Type B pancreatic cell (in vitro differentiated cells): Measurements from ENCODE around the gene PCBP3. TPM values are rescaled to one million over a fixed set of nuclear protein-coding genes. Genes with fewer than 3 reads are reported as not detected.
"Not testable (repeated sequence)": the region's sequence is repeated elsewhere in the genome, so short reads cannot be mapped to it uniquely, and the experiment has no call there.

Source experiments
- DNase-seq: peaks from one replicate; pipeline ENCODE4 v3.0.0; 2021; ENCODE audit warnings: mixed read lengths; ENCODE audit not compliant: unreplicated experiment; ENCODE audit errors: extremely low spot score
- H3K27ac Mint-ChIP-seq: 2 replicates; pipeline ENCODE4 v1.8.0; 2021; ENCODE audit warnings: mild to moderate bottlenecking, mixed read lengths
- H3K27me3 Mint-ChIP-seq: 2 replicates; pipeline ENCODE4 v1.8.0; 2021; ENCODE audit warnings: mixed read lengths
- H3K36me3 Mint-ChIP-seq: 2 replicates; pipeline ENCODE4 v1.8.0; 2021; ENCODE audit warnings: mixed read lengths
- H3K4me1 Mint-ChIP-seq: one replicate; pipeline ENCODE4 v1.8.0; 2021; ENCODE audit warnings: mixed read lengths; ENCODE audit not compliant: unreplicated experiment
- H3K4me3 Mint-ChIP-seq: 2 replicates; pipeline ENCODE4 v1.8.0; 2021; ENCODE audit warnings: mild to moderate bottlenecking, mixed read lengths
- H3K9me3 Mint-ChIP-seq: 2 replicates; pipeline ENCODE4 v1.8.0; 2021; ENCODE audit warnings: mixed read lengths
- CTCF ChIP-seq: fragments of 200-600 bp; sonication (generic); conservative IDR thresholded peaks from 2 replicates; pipeline ENCODE4 v1.5.0; 2021; ENCODE audit warnings: antibody characterized with exemption, mild to moderate bottlenecking
- total RNA-seq: library from RNA; stranded (reverse); gene quantifications from 2 replicates; pipeline ENCODE4 v1.2.1, GENCODE V29; 2021; ENCODE audit warnings: low replicate concordance

Gene PCBP3
- total RNA-seq, 1 donor from 2014 or later, result 5.5 TPM

GRCh38 chr21:45607021-45607908 lies 36.3 kb upstream of the PCBP3 start:
- DNase-seq, result no peak
- Mint-ChIP-seq H3K27me3 (peaks cover 46% of the 10 kb centered on the region), H3K27ac (no peak overlapping the region), H3K9me3 (peaks cover 10% of the 10 kb centered on the region), H3K4me1 (no peaks in the 10 kb centered on the region), H3K4me3 (peak overlapping the region; percentile 15), H3K36me3 (no peaks in the 10 kb centered on the region)
- TF ChIP-seq CTCF, result no peak

GRCh38 chr21:45607909-45608295 lies 35.6 kb upstream of the PCBP3 start:
- peaks cover 48% of the 10 kb centered on the region for H3K27me3 Mint-ChIP-seq
- H3K4me3 Mint-ChIP-seq, result no peak overlapping the region
- H3K4me1 Mint-ChIP-seq, result no peaks in the 10 kb centered on the region
- H3K36me3 Mint-ChIP-seq, result no peaks in the 10 kb centered on the region
- H3K9me3 Mint-ChIP-seq, result peaks cover 10% of the 10 kb centered on the region
- no peak for DNase-seq
- TF ChIP-seq CTCF, result no peak
- no peak overlapping the region for H3K27ac Mint-ChIP-seq

- peaks cover 46% of the 10 kb centered on the region for H3K27me3 Mint-ChIP-seq
- H3K4me1 Mint-ChIP-seq, H3K4me3 Mint-ChIP-seq, DNase-seq, H3K9me3 Mint-ChIP-seq, H3K36me3 Mint-ChIP-seq, H3K27ac Mint-ChIP-seq: not testable (repeated sequence)
These were observed 34.6 kb upstream of the PCBP3 start for GRCh38 chr21:45608747-45609470.

DNA sequence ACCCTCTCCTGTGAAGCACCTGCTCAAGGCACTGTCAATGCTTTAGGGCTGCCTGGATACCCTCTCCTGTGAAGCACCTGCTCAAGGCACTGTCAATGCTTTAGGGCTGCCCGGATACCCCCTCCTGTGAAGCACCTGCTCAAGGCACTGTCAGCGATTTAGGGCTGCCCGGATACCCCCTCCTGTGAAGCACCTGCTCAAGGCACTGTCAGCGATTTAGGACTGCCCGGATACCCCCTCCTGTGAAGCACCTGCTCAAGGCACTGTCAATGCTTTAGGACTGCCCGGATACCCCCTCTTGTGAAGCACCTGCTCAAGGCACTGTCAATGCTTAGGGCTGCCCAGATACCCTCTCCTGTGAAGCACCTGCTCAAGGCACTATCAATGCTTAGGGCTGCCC lies 33.9 kb upstream of the PCBP3 start:
- H3K36me3 Mint-ChIP-seq, H3K27ac Mint-ChIP-seq, H3K4me1 Mint-ChIP-seq, DNase-seq, H3K9me3 Mint-ChIP-seq, H3K4me3 Mint-ChIP-seq: not testable (repeated sequence)
- peaks cover 45% of the 10 kb centered on the region for H3K27me3 Mint-ChIP-seq

- no peaks in the 10 kb centered on the region for H3K9me3 Mint-ChIP-seq
- no peak overlapping the region for H3K27ac Mint-ChIP-seq
- H3K36me3 Mint-ChIP-seq, result no peaks in the 10 kb centered on the region
- peaks cover 3% of the 10 kb centered on the region for H3K4me1 Mint-ChIP-seq
- TF ChIP-seq CTCF, result no peak
- no peak for DNase-seq
- no peak overlapping the region for H3K4me3 Mint-ChIP-seq
- H3K27me3 Mint-ChIP-seq, result peaks cover 47% of the 10 kb centered on the region
These were observed 32.2 kb upstream of the PCBP3 start for GRCh38 chr21:45611296-45611695.

GRCh38 chr21:45611939-45612664 lies 31.4 kb upstream of the PCBP3 start:
- no peaks in the 10 kb centered on the region for H3K9me3 Mint-ChIP-seq

DNA sequence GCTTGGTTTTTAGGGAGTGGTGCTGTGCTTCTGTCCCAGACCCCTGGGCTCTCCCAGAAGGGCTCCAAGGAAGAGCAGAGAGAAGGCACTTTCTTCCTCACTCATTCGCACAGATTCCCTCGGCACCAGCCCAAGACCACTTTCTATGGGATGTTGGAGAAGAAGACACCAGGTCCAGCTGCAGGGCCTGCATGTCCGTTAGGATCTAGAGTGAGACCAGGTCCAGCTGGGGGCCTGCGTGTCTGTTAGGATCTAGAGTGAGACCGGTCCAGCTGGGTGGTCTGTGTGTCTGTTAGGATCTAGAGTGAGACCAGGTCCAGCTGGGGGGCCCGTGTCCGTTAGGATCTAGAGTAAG lies 30.9 kb upstream of the PCBP3 start:
- H3K9me3 Mint-ChIP-seq, H3K4me1 Mint-ChIP-seq, H3K36me3 Mint-ChIP-seq, H3K4me3 Mint-ChIP-seq, H3K27ac Mint-ChIP-seq, DNase-seq: not testable (repeated sequence)
- H3K27me3 Mint-ChIP-seq, result peaks cover 42% of the 10 kb centered on the region

More at GRCh38 chr21:45611939-45612664, 31.4 kb upstream of the PCBP3 start:
- TF ChIP-seq CTCF, result no peak
- H3K27me3 Mint-ChIP-seq, result peaks cover 45% of the 10 kb centered on the region
- H3K36me3 Mint-ChIP-seq, result no peaks in the 10 kb centered on the region
- peak overlapping the region; percentile 4 for H3K27ac Mint-ChIP-seq
- peaks cover 3% of the 10 kb centered on the region for H3K4me1 Mint-ChIP-seq
- H3K4me3 Mint-ChIP-seq, result no peak overlapping the region
- no peak for DNase-seq
